ENCODE data around the gene PPP1R7. TPM values are rescaled to one million over a fixed set of nuclear protein-coding genes. Genes with fewer than 3 reads are reported as not detected.

PPP1R7 gene
- total RNA-seq, 1 experiment from 2014 or later: 45.4 TPM

DNA sequence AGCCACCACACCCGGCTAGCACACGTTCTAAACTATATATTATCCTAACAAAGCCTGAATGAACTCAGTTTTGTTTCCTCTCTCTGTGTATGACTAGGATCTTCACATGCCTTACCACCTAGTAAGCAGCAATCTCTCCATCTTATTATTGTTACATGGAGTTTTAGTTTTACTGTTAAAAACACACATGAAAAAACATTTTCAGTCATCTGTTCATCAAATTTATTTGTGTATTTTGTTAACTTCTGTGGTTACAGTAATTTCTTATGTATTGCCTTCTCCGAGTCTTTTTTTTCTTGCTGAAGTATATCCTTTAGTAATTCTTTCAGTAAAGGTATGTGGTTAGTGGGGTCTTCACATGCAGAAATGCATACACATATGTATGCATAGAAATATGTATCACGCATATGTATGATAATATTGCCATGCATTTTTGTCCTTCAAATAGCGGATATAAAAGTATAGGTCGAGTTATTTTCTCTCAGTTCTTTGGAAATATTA, 69.6 kb downstream of the PPP1R7 start:
- intact Hi-C loops (cut with micrococcal nuclease): no loop called here
- POLR2A ChIA-PET: no interaction called here
- Histone ChIP-seq H2AFZ (ENCODE audit: low read depth, low read length, poor library complexity, severe bottlenecking) (no peak overlapping the region), H3K4me3 (replicated peaks in 1 of 2; ENCODE audit: low read depth in 1 of 2, low read length in 2 of 2) (no peak overlapping the region), H3K9me3 (ENCODE audit: control insufficient read depth in 1 of 2, insufficient read depth in 1 of 2, low read depth in 1 of 2, low read length in 2 of 2) (no peaks in the 10 kb centered on the region), H3K4me1 (ENCODE audit: control insufficient read depth in 1 of 2, insufficient read depth in 2 of 2, low read length in 2 of 2) (peaks cover 13 to 20% of the 10 kb centered on the region in 2 experiments), H3K9ac (ENCODE audit: low read length) (no peak overlapping the region), H3K79me2 (ENCODE audit: insufficient read depth, low read length) (no peaks in the 10 kb centered on the region), H3K9me2 (ENCODE audit: insufficient read depth) (no peaks in the 10 kb centered on the region), H3K27me3 (ENCODE audit: insufficient read depth, low read length) (no peaks in the 10 kb centered on the region), H3K36me3 (ENCODE audit: control insufficient read depth in 1 of 2, insufficient read depth in 2 of 2, low read length in 2 of 2) (no peaks in the 10 kb centered on the region), H3K4me2 (ENCODE audit: low read length) (no peak overlapping the region), H3K27ac (ENCODE audit: low read depth, low read length) (no peak overlapping the region), H4K20me1 (ENCODE audit: insufficient read depth) (no peaks in the 10 kb centered on the region)
- RAD21 ChIA-PET (ENCODE audit: low non-redundant PET in 1 of 2, low total read pairs in 2 of 2, uncharacterized antibody in 2 of 2, unreplicated experiment in 2 of 2): no interaction called here
- no peak for DNase-seq (ENCODE audit: low read depth, low spot score)
- ATAC-seq: no peak
- no TSS peak for BruUV-seq (replicated peaks)
- TF ChIP-seq SP1 (IDR thresholded peaks at IDR 0.05; ENCODE audit: low read depth) (no peak), EGR1 (IDR thresholded peaks at IDR 0.05; ENCODE audit: low read depth) (no peak)
- CTCF ChIA-PET: no interaction called here

DNA sequence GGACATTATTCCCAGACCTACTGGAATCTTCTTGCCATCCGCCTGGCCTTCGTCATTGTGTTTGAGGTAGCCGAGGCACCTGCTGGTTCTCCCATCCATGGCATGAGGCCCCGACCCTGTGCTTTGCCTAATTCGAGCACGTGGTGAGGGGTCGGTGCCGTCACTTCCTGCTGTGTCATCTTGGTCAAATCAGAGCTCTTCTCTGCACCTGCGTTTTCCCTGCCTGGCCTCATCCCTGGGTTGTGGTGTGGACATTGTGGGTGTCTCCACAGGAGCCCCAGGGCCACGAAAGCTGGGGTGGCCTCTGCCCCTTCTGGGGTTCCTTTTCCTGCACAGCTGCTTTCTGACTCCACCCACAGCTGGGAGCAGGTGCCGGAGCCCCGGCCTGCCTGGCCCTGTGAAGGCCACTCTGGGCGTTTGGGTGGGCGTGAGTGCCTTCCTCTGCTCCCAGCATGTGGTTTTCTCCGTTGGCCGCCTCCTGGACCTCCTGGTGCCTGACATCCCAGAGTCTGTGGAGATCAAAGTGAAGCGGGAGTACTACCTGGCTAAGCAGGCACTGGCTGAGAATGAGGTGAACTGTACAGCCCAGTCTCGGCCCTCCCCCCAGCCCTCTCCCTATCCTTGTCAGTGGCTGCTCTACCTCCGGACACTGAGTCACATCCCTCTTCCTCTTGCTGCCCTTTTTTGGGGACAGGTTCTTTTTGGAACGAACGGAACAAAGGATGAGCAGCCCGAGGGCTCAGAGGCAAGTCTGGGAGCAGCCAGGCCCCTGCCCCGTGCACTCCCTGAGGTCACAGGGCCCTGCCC, 73.1 kb downstream of the PPP1R7 start:
- DNase-seq (ENCODE audit: low read depth, low spot score) (no peak), ATAC-seq (peak; percentile 62)
- no peak overlapping the region for H2AFZ ChIP-seq (ENCODE audit: low read depth, low read length, poor library complexity, severe bottlenecking)
- no peaks in the 10 kb centered on the region for H3K79me2 ChIP-seq (ENCODE audit: insufficient read depth, low read length)
- H3K4me2 ChIP-seq (ENCODE audit: low read length): peak overlapping the region; percentile 40
- TF ChIP-seq TCF7L2 (IDR thresholded peaks at IDR 0.05; ENCODE audit: borderline replicate concordance, extremely low read depth, insufficient read depth, insufficient read length): peak; percentile 80
- TF ChIP-seq CBX3 (IDR thresholded peaks at IDR 0.05; ENCODE audit: low read depth): no peak
- TF ChIP-seq SRF (IDR thresholded peaks at IDR 0.05; ENCODE audit: low read depth): peak; percentile 84
- H3K27ac ChIP-seq (ENCODE audit: low read depth, low read length): peak overlapping the region; percentile 26; the same call in 1 of the 2 replicates
- H3K9me2 ChIP-seq (ENCODE audit: insufficient read depth): no peaks in the 10 kb centered on the region
- no peaks in the 10 kb centered on the region for H3K9me3 ChIP-seq (ENCODE audit: control insufficient read depth in 1 of 2, insufficient read depth in 1 of 2, low read depth in 1 of 2, low read length in 2 of 2)
- H3K4me1 ChIP-seq (ENCODE audit: control insufficient read depth in 1 of 2, insufficient read depth in 2 of 2, low read length in 2 of 2): peaks cover 13 to 17% of the 10 kb centered on the region in 2 experiments
- POLR2A ChIA-PET: no interaction called here
- no peak overlapping the region for H3K9ac ChIP-seq (ENCODE audit: low read length)
- H3K36me3 ChIP-seq (ENCODE audit: control insufficient read depth in 1 of 2, insufficient read depth in 2 of 2, low read length in 2 of 2): peaks cover 10 to 11% of the 10 kb centered on the region in 2 experiments; a peak in 3 of 4 replicates
- no TSS peak for BruUV-seq (replicated peaks)
- CTCF ChIA-PET: no interaction called here
- no peaks in the 10 kb centered on the region for H3K27me3 ChIP-seq (ENCODE audit: insufficient read depth, low read length)
- H4K20me1 ChIP-seq (ENCODE audit: insufficient read depth): no peaks in the 10 kb centered on the region
- intact Hi-C loops (cut with micrococcal nuclease): no loop called here
- H3K4me3 ChIP-seq (replicated peaks in 1 of 2; ENCODE audit: low read depth in 1 of 2, low read length in 2 of 2): no peak overlapping the region
- RAD21 ChIA-PET (ENCODE audit: low non-redundant PET in 1 of 2, low total read pairs in 2 of 2, uncharacterized antibody in 2 of 2, unreplicated experiment in 2 of 2): no interaction called here

Measured in HCT116 (cell line).